Measurements from ENCODE around the gene CDH19.

The CDH19 gene

GRCh38 chr18:66461344-66461743, 142.5 kb downstream of the CDH19 start:
- Histone ChIP-seq H3K36me3 (ENCODE audit: insufficient read depth, low read length) (no peaks in the 10 kb centered on the region), H3K27ac (ENCODE audit: low read depth, low read length) (no peak overlapping the region), H2AFZ (ENCODE audit: low read length, unreplicated experiment) (no peak overlapping the region), H3K79me2 (ENCODE audit: control insufficient read depth, insufficient read depth, low read length, unreplicated experiment) (no peaks in the 10 kb centered on the region), H3K4me1 (ENCODE audit: control insufficient read depth, insufficient read depth, low read length, unreplicated experiment) (no peaks in the 10 kb centered on the region), H3K27me3 (ENCODE audit: insufficient read depth, low read length) (no peaks in the 10 kb centered on the region), H3K4me3 (ENCODE audit: low read depth, low read length) (no peak overlapping the region)

GRCh38 chr18:66457245-66457644, 146.6 kb downstream of the CDH19 start:
- no peaks in the 10 kb centered on the region for H3K4me1 ChIP-seq (ENCODE audit: control insufficient read depth, insufficient read depth, low read length, unreplicated experiment)
- no peaks in the 10 kb centered on the region for H3K36me3 ChIP-seq (ENCODE audit: insufficient read depth, low read length)
- H3K27ac ChIP-seq (ENCODE audit: low read depth, low read length), result no peak overlapping the region
- H2AFZ ChIP-seq (ENCODE audit: low read length, unreplicated experiment), result no peak overlapping the region
- no peaks in the 10 kb centered on the region for H3K79me2 ChIP-seq (ENCODE audit: control insufficient read depth, insufficient read depth, low read length, unreplicated experiment)
- no peaks in the 10 kb centered on the region for H3K27me3 ChIP-seq (ENCODE audit: insufficient read depth, low read length)
- H3K4me3 ChIP-seq (ENCODE audit: low read depth, low read length), result no peak overlapping the region
